Measurements from ENCODE around the gene DNAH17.
A peak's percentile ranks its signal among the peaks of the same experiment; 100 is the strongest.

DNAH17 gene

DNA sequence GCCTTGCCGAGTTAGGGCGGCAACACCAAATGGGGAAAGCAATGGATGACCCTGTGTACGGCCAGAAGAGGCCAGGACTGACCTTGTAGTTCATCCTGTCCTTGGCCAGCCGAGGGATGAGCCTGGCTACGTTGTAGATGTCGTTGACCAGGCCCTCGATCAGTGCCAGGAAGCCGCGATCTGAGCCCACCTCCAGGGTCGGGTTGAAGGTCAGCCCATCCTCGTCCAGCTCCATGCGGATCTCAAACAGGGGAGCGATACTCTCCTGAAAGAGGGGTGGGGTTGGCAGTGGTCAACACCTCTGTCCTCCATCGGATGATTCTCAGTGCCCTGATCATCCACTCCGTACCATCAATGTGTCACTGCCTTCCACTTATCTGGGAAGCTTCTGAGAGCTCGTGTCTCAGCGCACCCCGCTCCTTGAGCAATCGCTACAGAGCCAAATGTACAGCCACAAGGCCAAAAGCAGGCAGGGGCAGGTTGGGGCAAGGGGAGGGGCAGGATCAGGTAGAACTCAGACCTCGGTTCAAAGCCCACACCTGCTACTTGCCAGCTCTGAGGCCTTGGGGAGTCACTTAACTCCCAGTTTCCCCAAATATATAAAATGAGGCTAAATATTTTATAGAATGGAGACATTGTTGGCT, 39.9 kb downstream of the DNAH17 start:
- TF ChIP-seq, protein P1, sequence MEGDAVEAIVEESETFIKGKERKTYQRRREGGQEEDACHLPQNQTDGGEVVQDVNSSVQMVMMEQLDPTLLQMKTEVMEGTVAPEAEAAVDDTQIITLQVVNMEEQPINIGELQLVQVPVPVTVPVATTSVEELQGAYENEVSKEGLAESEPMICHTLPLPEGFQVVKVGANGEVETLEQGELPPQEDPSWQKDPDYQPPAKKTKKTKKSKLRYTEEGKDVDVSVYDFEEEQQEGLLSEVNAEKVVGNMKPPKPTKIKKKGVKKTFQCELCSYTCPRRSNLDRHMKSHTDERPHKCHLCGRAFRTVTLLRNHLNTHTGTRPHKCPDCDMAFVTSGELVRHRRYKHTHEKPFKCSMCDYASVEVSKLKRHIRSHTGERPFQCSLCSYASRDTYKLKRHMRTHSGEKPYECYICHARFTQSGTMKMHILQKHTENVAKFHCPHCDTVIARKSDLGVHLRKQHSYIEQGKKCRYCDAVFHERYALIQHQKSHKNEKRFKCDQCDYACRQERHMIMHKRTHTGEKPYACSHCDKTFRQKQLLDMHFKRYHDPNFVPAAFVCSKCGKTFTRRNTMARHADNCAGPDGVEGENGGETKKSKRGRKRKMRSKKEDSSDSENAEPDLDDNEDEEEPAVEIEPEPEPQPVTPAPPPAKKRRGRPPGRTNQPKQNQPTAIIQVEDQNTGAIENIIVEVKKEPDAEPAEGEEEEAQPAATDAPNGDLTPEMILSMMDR (conservative IDR thresholded peaks at IDR 0.05; ENCODE audit: low read length), result no peak
- no peak overlapping the region for H3K4me3 ChIP-seq (ENCODE audit: low read length)
- DNase-seq (ENCODE audit: low read depth), result no peak

DNA sequence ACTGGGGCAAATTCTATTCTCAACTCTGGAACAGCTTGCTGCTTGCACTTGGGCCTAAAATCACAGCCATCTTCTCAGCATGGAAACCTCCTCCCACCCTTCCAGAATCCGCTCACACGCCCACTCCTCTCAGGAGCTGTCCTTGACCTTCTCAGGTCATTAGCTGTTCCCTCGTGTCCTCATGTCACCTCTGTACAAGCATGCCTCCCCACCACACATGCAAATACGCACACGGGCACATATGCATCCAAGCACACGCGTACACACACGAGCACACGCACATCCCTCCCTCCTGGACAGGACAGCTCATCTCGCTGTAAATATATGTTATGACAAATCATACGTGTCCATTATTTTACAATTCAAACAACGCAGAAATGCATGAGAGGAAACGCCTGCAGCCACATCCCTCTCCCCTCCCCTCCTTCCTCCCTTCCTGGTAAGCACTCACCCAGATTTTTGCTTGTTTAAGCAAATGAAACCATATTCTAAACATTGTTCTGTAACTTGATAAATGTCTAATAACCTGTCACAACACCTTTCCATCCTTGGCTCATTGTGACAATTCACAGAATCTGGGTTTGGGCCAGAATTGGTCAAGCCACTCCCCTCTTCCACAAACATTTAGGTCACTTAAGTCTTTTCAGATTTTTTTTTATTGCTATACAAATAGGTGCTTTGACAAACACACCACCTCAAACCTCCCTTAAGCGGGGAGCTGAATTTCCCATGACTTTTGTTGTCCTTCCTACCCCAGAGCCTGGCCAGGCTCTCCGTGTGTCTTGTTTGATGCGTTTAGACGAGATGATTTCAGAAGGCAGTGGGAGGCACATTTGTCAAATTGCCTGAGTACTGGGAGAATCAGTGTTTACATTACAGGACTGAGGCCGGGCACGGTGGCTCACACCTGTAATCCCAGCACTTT, 41.7 kb downstream of the DNAH17 start:
- H3K4me3 ChIP-seq (ENCODE audit: low read length), result no peak overlapping the region
- DNase-seq (ENCODE audit: low read depth), result no peak
- TF ChIP-seq, protein P1 (conservative IDR thresholded peaks at IDR 0.05; ENCODE audit: low read length), result no peak

DNA sequence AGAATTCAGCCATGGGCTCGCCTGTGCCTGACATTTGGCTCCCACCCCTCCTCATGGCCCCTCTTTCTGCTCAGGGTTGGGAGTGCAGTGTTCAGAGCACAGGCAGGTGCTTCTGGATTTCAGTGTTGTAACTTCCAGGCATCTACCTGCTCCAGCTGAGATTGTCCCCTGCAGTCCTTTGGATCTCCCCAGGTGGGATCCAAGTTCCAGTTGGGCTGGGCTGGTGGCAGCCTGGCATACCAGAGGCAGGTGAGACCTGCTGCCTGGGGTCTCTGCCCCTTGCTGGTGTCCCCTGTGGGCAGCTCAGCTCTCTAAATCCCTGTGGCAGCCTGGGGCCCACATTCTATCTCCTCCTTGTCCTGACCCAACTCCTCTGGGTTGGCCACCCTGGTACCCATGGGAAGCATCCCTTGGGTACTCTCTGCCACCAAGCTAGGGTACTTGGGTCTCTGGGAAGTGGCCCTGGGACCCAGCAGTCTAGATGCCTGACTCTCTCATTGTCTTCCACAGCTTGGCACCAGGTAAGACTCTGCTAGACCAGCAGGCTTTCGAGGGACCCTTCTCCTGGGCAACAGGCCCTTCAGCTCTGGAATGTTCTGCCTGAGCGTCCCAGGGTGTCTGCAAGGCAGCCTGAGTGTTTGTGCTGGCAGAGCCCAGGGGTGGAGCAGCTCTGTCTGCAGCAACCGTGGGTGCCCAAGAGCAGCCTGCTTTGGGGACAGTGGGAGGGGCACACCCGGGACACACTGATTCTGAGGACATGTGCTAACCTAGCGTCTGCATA, 42.5 kb downstream of the DNAH17 start:
- TF ChIP-seq, protein P1 (conservative IDR thresholded peaks at IDR 0.05; ENCODE audit: low read length), result no peak
- no peak for DNase-seq (ENCODE audit: low read depth)
- no peak overlapping the region for H3K4me3 ChIP-seq (ENCODE audit: low read length)

DNA sequence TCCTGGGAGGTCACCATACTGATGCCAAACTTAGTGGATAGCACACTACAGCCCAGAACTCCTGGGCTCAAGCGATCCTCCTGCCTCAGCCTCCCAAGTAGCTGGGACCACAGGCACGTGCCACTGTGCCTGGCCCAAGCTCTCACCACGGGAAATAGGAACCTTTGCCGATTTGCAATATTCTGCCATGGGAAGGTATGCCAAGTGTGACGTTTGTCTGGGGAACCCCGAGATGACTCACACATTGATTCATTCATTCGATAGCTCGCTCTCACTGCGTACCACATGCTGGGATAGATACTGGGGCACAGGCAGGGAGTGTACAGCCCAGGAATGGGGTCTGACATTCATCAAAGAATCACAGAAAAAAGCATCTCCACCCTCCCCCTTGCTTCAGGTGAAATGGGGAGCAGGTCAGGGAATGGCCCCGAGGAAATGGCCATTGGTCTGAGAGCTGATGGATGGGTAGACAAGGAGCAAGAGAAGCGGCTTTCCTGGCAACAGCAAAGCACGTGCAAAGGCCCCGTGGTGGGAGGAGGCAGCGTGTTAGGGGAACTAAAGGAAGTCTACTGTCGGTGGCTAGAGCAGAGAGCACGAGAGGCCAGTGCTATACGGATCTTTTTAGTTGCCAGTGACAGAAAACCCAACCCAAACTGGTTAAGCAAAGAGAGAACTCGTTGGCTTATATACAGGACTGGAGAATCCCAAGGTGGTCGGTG, 44.1 kb downstream of the DNAH17 start:
- TF ChIP-seq, protein P1 (conservative IDR thresholded peaks at IDR 0.05; ENCODE audit: low read length), result no peak
- H3K4me3 ChIP-seq (ENCODE audit: low read length), result no peak overlapping the region
- peak; percentile 50 for DNase-seq (ENCODE audit: low read depth)

DNA sequence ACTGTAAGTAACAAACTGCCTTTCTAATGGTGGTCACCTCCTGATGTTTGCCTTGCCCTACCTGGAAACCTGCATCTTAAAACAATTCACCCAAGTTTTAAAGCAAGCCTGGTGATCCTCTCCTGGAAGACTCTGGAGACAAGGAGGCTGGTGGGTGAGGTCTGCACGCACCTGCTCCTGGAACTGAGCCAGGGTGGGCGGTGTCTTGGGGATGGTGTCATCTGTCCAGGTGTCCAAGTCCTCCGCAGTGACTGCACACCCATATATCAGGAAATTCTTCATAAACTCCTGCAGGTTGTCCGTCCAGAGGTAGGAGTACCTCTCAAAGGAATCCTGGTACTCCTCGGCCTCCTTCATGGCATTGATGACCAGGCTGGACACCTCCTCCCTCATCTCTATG, 44.9 kb downstream of the DNAH17 start:
- no peak overlapping the region for H3K4me3 ChIP-seq (ENCODE audit: low read length)
- no peak for DNase-seq (ENCODE audit: low read depth)
- TF ChIP-seq, protein P1 (conservative IDR thresholded peaks at IDR 0.05; ENCODE audit: low read length), result no peak

DNA sequence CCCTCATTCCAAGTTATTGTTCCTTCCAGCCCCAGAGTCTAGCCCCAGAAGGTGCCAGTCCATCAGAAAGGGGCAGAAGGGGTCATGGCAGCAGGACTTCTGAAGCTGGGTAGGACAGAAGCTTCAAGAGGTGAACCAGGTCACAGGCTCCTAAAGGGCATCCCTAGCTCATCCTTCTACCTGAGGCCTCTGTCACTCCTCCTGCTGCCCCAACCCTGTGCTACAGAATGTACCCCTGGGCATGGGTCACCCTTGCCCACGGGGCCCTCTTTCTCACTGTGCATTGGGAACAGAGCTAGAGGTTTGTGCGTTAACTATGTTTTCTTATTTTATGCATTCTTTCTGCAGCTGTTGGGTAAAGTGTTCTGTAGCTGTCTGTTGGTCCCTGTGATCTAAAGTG, 46.5 kb downstream of the DNAH17 start:
- TF ChIP-seq, protein P1 (conservative IDR thresholded peaks at IDR 0.05; ENCODE audit: low read length), result no peak
- DNase-seq (ENCODE audit: low read depth), result no peak
- no peak overlapping the region for H3K4me3 ChIP-seq (ENCODE audit: low read length)

Data from AG10803 (cell line).